GM23248 (cell line): Measurements from ENCODE around the gene HAUS6.

Experiments
- EZH2 ChIP-seq: fragments of 200-600 bp; sonication (generic); IDR thresholded peaks from 2 replicates; pipeline ENCODE4 v1.6.1; 2018; ENCODE audit warnings: antibody characterized with exemption, mild to moderate bottlenecking; ENCODE audit not compliant: insufficient read depth, poor library complexity, severe bottlenecking
- EZH2phosphoT487 ChIP-seq: fragments of 200-600 bp; sonication (generic); IDR thresholded peaks from 2 replicates; pipeline ENCODE4 v1.6.1; 2018; ENCODE audit warnings: antibody characterized with exemption, moderate library complexity, mild to moderate bottlenecking, low read depth; ENCODE audit not compliant: insufficient read depth

DNA sequence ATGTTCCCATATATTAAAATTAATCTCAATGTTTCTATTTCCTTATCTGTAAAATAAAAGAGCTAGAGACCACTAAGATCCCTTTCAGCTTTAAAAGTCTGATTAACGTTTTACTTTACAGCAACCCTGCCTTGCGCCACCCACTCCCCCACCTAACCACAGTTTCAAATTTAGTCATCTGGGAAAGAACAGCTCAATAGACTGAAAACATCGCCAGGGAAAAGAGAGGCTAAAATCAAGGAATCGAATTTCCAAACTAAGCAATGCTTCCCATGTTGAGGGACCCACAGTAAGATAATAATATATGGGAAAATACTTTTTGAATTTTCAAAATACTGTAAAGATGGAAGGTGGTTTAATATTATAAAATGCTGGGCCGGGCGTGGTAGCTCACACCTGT is 76.3 kb downstream of the HAUS6 start:
- TF ChIP-seq EZH2 = no peak
- TF ChIP-seq EZH2phosphoT487 = no peak
